Lower leg skin (tissue), 4 donors: ENCODE measurements around the gene ASB6. TPM values are rescaled to one million over a fixed set of nuclear protein-coding genes. Genes with fewer than 3 reads are reported as not detected.

Experiments
- DNase-seq, 2 donors: peaks; one replicate each; pipeline ENCODE4 v3.0.0-alpha.2; 2019; ENCODE audit warnings: low spot score in 2 of 2
- H3K4me3 ChIP-seq: fragments of 200-600 bp; sonication (generic); 2 replicates; pipeline ENCODE4 v1.5.1; 2017; ENCODE audit warnings: mild to moderate bottlenecking, low read depth; ENCODE audit not compliant: poor library complexity, severe bottlenecking
- CTCF ChIP-seq, 3 donors: fragments of 450-650 bp; IDR thresholded peaks; one replicate each; pipeline ENCODE4 v1.5.1; 2016; ENCODE audit warnings: antibody characterized with exemption in 3 of 3, mild to moderate bottlenecking in 3 of 3, moderate library complexity in 2 of 3
- POLR2A ChIP-seq, 2 donors: fragments of 450-650 bp; IDR thresholded peaks; one replicate each; pipeline ENCODE4 v1.6.1; 2016 to 2017; ENCODE audit warnings: antibody characterized with exemption in 2 of 2, mild to moderate bottlenecking in 1 of 2, moderate library complexity in 1 of 2
- WGBS, 2 donors: methylation state at CpG; one replicate each; pipeline ENCODE4 v1.1.5; 2018; 5-methylcytosine and 5-hydroxymethylcytosine counted together
- intact Hi-C: fragments of 100-400 bp; cut with DNase I; formaldehyde crosslinking; loops from one replicate; pipeline ENCODE4 v1.15.0; 2023; ENCODE audit warnings: low total_unique reads
- total RNA-seq, 4 donors: library from RNA; depleted of rRNA; stranded (reverse); fragments of >200 nt; gene quantifications; one replicate each; pipeline ENCODE4 v1.1.0, GENCODE V29; 2016

ASB6 gene
- total RNA-seq, 4 donors from 2014 or later = 33.0 to 46.9 (median 40.1) TPM

GRCh38 chr9:129671519-129671918 lies 29.6 kb upstream of the ASB6 start:
- DNase-seq = no peak
- H3K4me3 ChIP-seq = no peak overlapping the region
- TF ChIP-seq CTCF (IDR thresholded peaks at IDR 0.05) = no peak
- TF ChIP-seq POLR2A (IDR thresholded peaks at IDR 0.05) = no peak
- intact Hi-C loops = no loop called here
- 40 to 55% methylated on average over 7 of the region's 7 CpGs for WGBS, 2 donors

- no peak for DNase-seq
- WGBS, 2 donors = 69 to 78% methylated on average over 9 of the region's 9 CpGs
- H3K4me3 ChIP-seq = no peak overlapping the region
- TF ChIP-seq CTCF (IDR thresholded peaks at IDR 0.05) (no peak), POLR2A (IDR thresholded peaks at IDR 0.05) (no peak)
- intact Hi-C loops = no loop called here
Measured at GRCh38 chr9:129671065-129671464, 29.1 kb upstream of the ASB6 start.

- TF ChIP-seq POLR2A (IDR thresholded peaks at IDR 0.05) (no peak), CTCF (IDR thresholded peaks at IDR 0.05) (no peak)
- intact Hi-C loops = no loop called here
- H3K4me3 ChIP-seq = no peak overlapping the region
- WGBS, 2 donors = 80 to 82% methylated on average over 13 of the region's 13 CpGs
- DNase-seq = no peak
Measured at GRCh38 chr9:129669946-129670345, 28.0 kb upstream of the ASB6 start.

- no peak overlapping the region for H3K4me3 ChIP-seq
- WGBS, 2 donors = 52 to 55% methylated on average over 17 of the region's 17 CpGs
- DNase-seq = no peak
- intact Hi-C loops = no loop called here
- no peak for TF ChIP-seq CTCF (IDR thresholded peaks at IDR 0.05)
- TF ChIP-seq POLR2A (IDR thresholded peaks at IDR 0.05) = no peak
Measured at GRCh38 chr9:129669141-129669718, 27.3 kb upstream of the ASB6 start.

- WGBS, 2 donors = 14 to 34% methylated on average over 9 of the region's 9 CpGs
- H3K4me3 ChIP-seq = no peak overlapping the region
- intact Hi-C loops = no loop called here
- TF ChIP-seq CTCF (IDR thresholded peaks at IDR 0.05) = no peak
- no peak for TF ChIP-seq POLR2A (IDR thresholded peaks at IDR 0.05)
- DNase-seq = no peak
Measured at GRCh38 chr9:129667850-129668249, 25.9 kb upstream of the ASB6 start.

GRCh38 chr9:129667378-129667777 lies 25.4 kb upstream of the ASB6 start:
- intact Hi-C loops = no loop called here
- TF ChIP-seq CTCF (IDR thresholded peaks at IDR 0.05) = no peak
- TF ChIP-seq POLR2A (IDR thresholded peaks at IDR 0.05) = no peak
- H3K4me3 ChIP-seq = no peak overlapping the region
- WGBS, 2 donors = 38 to 40% methylated on average over 8 to 11 of the region's 11 CpGs
- DNase-seq = no peak
